Activated T-cell treated with anti-CD3 and anti-CD28 coated beads, Interleukin-2, amount 50 U/mL, for 4 hours (primary cell): ENCODE results near the gene SLC10A3. TPM values are rescaled to one million over a fixed set of nuclear protein-coding genes. Genes with fewer than 3 reads are reported as not detected.

Experiments used
- ATAC-seq, 2 donors: fragments of 200-7000 bp; cut with Tn5 transposase; one replicate each; pipeline ENCODE4 v1.10.0; 2021
- DNase-seq: peaks from one replicate; pipeline ENCODE4 v3.0.0-alpha.2; 2020
- H3K27me3 Mint-ChIP-seq: one replicate; pipeline ENCODE4 v1.8.0; 2021; ENCODE audit warnings: low read depth, mixed read lengths
- H3K36me3 Mint-ChIP-seq: one replicate; pipeline ENCODE4 v1.8.0; 2022; ENCODE audit warnings: mixed read lengths; ENCODE audit not compliant: insufficient read depth
- H3K4me1 Mint-ChIP-seq: one replicate; pipeline ENCODE4 v1.8.0; 2021; ENCODE audit warnings: low read depth, mixed read lengths
- H3K4me3 Mint-ChIP-seq: one replicate; pipeline ENCODE4 v1.8.0; 2021; ENCODE audit warnings: mild to moderate bottlenecking, moderate library complexity, mixed read lengths
- H3K9me3 Mint-ChIP-seq: one replicate; pipeline ENCODE4 v1.8.0; 2021; ENCODE audit warnings: mixed read lengths
- total RNA-seq, 3 donors: library from RNA; stranded (reverse); gene quantifications; one replicate each; pipeline ENCODE4 v1.2.1, GENCODE V29; 2021

Gene SLC10A3
- total RNA-seq, 3 donors from 2014 or later, result 31.3 to 32.0 (median 31.9) TPM

DNA sequence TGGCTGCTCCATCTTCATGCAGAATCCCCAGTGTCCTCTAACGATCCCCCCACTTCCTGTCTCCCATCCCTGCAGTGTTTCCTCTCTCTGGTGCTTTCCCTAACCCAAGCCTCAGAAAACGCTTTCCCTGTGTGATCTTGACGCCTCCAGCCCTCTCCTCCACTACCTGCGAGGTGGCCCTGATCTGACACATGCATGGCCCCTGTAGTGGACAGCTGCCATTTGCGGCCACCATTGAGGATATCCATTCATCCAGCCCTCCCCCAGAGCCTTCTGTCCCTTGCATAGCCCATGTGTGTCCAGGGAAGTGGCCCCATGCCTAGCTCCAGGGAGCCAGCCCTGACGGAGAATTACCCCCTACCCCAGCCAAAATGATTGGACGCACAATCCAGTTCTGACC, 7.1 kb downstream of the SLC10A3 start:
- ATAC-seq (no peak), DNase-seq (no peak)
- peaks cover 21% of the 10 kb centered on the region for H3K4me1 Mint-ChIP-seq
- no peak overlapping the region for H3K4me3 Mint-ChIP-seq
- no peaks in the 10 kb centered on the region for H3K9me3 Mint-ChIP-seq
- no peaks in the 10 kb centered on the region for H3K36me3 Mint-ChIP-seq
- H3K27me3 Mint-ChIP-seq, result no peaks in the 10 kb centered on the region

DNA sequence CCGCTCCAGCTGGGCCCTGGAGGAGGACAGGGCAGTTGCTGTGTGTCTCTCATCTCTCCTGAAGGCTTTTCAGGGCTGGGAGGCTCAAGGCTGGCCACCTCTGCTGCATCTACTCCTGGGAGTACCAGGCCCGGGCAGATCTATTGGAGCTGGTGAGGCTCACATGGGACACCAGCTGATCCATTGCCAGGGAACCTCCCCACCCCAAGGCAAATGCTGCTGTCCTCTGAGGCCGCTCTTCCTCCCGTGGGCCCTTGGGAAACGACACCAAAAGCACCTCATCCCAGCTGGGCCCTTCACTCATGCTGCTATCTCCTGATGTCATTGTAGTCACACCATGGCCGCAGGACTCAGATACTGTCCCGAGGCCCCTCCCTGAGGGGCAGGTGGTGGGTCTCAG, 7.6 kb downstream of the SLC10A3 start:
- no peak for DNase-seq
- H3K27me3 Mint-ChIP-seq, result no peaks in the 10 kb centered on the region

GRCh38 chrX:154481911-154482601, 8.4 kb downstream of the SLC10A3 start:
- Mint-ChIP-seq H3K27me3 (no peaks in the 10 kb centered on the region), H3K4me1 (peaks cover 19% of the 10 kb centered on the region), H3K36me3 (no peaks in the 10 kb centered on the region), H3K4me3 (no peak overlapping the region), H3K9me3 (no peaks in the 10 kb centered on the region)
- ATAC-seq (no peak), DNase-seq (no peak)

More for the DNA sequence above, 7.6 kb downstream of the SLC10A3 start:
- Mint-ChIP-seq H3K4me1 (peaks cover 19% of the 10 kb centered on the region), H3K9me3 (no peaks in the 10 kb centered on the region), H3K4me3 (no peak overlapping the region), H3K36me3 (no peaks in the 10 kb centered on the region)
- no peak for ATAC-seq

DNA sequence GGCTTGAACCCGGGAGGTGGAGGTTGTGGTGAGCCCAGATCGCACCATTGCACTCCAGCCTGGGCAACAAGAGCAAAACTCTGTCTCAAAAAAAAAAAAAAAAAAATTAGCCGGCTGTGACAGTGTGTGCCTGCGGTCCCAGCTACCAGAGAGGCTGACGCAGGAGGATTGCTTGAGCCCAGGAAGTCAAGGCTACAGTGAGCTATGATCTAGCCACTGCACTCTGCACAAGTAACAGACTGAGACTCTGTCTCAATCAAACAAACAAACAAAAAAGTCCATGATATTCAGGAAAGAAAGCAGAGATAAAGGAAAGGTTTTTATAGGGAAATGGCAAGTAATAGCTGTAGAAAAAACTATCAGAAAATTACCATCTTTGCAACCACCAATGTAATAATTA, 9.2 kb downstream of the SLC10A3 start:
- Mint-ChIP-seq H3K36me3 (no peaks in the 10 kb centered on the region), H3K9me3 (no peaks in the 10 kb centered on the region), H3K4me1 (peaks cover 17% of the 10 kb centered on the region), H3K4me3 (no peak overlapping the region), H3K27me3 (no peaks in the 10 kb centered on the region)
- DNase-seq (no peak), ATAC-seq (no peak)

- Mint-ChIP-seq H3K36me3 (no peaks in the 10 kb centered on the region), H3K27me3 (no peaks in the 10 kb centered on the region)
These were observed 11.5 kb downstream of the SLC10A3 start, which contains the start of gene LAGE3 for GRCh38 chrX:154478728-154479622. TSS of gene LAGE3 (minus strand) at chrX:154479281. CDS start at chrX:154478915, 366 bp downstream.

DNA sequence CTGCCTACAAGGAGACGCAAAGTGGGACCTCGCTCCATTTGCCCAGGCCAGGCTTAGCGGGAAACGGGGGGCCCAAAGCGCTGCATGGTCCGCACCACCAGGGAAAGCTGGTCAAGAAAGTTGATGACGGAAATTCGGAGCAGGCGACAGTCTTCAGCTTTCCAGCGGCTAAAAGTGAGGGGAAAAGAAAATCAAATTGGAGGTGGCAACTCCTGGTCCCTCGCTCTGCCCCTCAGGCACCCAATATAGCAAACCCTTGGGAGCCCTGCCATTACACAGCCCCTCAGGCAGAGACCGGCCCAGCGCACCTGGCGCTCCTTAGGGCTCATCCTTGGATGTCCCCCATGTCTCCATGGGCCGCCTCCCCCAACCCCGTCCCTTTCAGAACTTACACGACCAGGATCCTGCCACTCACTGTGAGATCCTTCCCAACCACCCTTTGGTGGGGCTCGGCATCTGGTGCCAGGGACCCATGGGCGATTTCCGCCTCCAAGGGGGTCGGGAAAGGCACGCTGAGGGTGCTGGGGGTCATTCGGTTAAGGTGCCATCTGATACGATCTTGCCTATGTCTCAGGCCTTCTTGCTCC, 12.4 kb downstream of the SLC10A3 start:
- no peaks in the 10 kb centered on the region for H3K27me3 Mint-ChIP-seq

More at GRCh38 chrX:154478728-154479622, 11.5 kb downstream of the SLC10A3 start, which contains the start of gene LAGE3:
- ATAC-seq (peak; percentile 94 to 95), DNase-seq (peak; percentile 94)
- Mint-ChIP-seq H3K4me3 (peak within 1 kb of the TSS; percentile 83), H3K4me1 (peaks cover 13% of the 10 kb centered on the region), H3K9me3 (no peaks in the 10 kb centered on the region)

GRCh38 chrX:154476821-154477220, 13.6 kb downstream of the SLC10A3 start:
- DNase-seq, result no peak
- no peak for ATAC-seq
- Mint-ChIP-seq H3K27me3 (no peaks in the 10 kb centered on the region), H3K4me1 (peaks cover 8% of the 10 kb centered on the region), H3K4me3 (no peak overlapping the region), H3K9me3 (no peaks in the 10 kb centered on the region), H3K36me3 (no peaks in the 10 kb centered on the region)

More for the DNA sequence above, 12.4 kb downstream of the SLC10A3 start:
- Mint-ChIP-seq H3K9me3 (no peaks in the 10 kb centered on the region), H3K4me1 (peaks cover 8% of the 10 kb centered on the region), H3K36me3 (no peaks in the 10 kb centered on the region), H3K4me3 (peak overlapping the region; percentile 83)
- ATAC-seq (no peak), DNase-seq (no peak)

DNA sequence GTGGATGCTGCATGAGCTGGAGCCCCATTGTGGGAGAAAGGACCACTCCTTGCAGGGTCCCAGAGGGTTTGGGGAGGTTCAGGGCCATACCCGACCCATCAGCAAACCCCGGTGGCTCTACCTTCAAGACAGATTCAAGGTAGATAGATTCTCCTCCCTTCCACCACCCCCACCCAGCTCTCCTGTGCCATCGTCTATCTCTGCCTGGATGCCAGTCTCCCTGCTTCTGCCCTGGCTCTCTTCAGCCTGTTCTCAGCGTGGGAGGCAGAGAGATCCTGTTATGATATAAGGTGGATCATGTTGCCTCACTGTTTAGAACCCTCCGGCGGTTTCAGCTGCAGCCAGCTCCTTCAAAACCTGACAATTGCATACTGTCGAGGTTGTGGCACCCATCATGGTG, 16.7 kb downstream of the SLC10A3 start:
- H3K9me3 Mint-ChIP-seq, result no peaks in the 10 kb centered on the region
- no peak overlapping the region for H3K4me3 Mint-ChIP-seq
- no peak for DNase-seq
- H3K27me3 Mint-ChIP-seq, result no peaks in the 10 kb centered on the region
- H3K36me3 Mint-ChIP-seq, result no peaks in the 10 kb centered on the region
- no peak for ATAC-seq
- H3K4me1 Mint-ChIP-seq, result peaks cover 4% of the 10 kb centered on the region

GRCh38 chrX:154472685-154473632, 17.5 kb downstream of the SLC10A3 start:
- no peak for DNase-seq
- Mint-ChIP-seq H3K9me3 (no peaks in the 10 kb centered on the region), H3K27me3 (no peaks in the 10 kb centered on the region), H3K4me1 (peaks cover 4% of the 10 kb centered on the region), H3K36me3 (no peaks in the 10 kb centered on the region), H3K4me3 (no peak overlapping the region)
- no peak for ATAC-seq

GRCh38 chrX:154471839-154472684, 18.4 kb downstream of the SLC10A3 start:
- no peaks in the 10 kb centered on the region for H3K9me3 Mint-ChIP-seq
- H3K27me3 Mint-ChIP-seq, result no peaks in the 10 kb centered on the region
- DNase-seq, result no peak
- ATAC-seq, result no peak
- no peaks in the 10 kb centered on the region for H3K36me3 Mint-ChIP-seq
- peaks cover 2% of the 10 kb centered on the region for H3K4me1 Mint-ChIP-seq
- H3K4me3 Mint-ChIP-seq, result no peak overlapping the region

DNA sequence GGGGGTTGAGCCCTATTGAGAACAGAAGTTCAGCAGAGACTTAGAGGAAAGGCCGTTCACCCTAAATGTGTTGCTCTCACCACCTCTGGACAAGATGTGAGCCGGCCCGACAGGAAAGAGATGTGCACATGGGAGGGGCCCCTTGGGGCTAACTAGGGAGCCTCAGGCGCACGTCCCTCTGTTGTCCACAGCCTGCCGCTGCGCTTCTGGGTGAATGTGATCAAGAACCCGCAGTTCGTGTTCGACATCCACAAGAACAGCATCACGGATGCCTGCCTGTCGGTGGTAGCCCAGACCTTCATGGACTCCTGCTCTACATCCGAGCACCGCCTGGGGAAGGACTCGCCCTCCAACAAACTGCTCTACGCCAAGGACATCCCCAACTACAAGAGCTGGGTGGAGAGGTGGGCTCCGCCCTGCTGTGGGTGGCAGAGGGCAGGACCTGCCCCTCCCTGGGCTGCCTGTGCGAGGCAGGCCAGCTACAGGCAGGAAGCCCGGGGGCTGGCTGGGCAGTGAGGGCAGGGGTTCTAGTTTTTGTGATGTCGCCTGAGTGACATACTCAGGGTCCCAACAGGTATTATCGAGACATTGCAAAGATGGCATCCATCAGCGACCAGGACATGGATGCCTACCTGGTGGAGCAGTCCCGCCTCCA, 19.4 kb downstream of the SLC10A3 start:
- Mint-ChIP-seq H3K27me3 (no peaks in the 10 kb centered on the region), H3K4me3 (no peak overlapping the region), H3K36me3 (no peaks in the 10 kb centered on the region), H3K9me3 (no peaks in the 10 kb centered on the region), H3K4me1 (peaks cover 2% of the 10 kb centered on the region)
- ATAC-seq (no peak), DNase-seq (no peak)

GRCh38 chrX:154470434-154470833, 20.0 kb downstream of the SLC10A3 start:
- DNase-seq, result no peak

More at GRCh38 chrX:154470434-154470833, 20.0 kb downstream of the SLC10A3 start:
- Mint-ChIP-seq H3K4me3 (no peak overlapping the region), H3K27me3 (no peaks in the 10 kb centered on the region), H3K9me3 (no peaks in the 10 kb centered on the region), H3K36me3 (no peaks in the 10 kb centered on the region), H3K4me1 (no peaks in the 10 kb centered on the region)
- ATAC-seq, result no peak
